ENCODE measurements around the gene POLR1A. TPM values are rescaled to one million over a fixed set of nuclear protein-coding genes. Genes with fewer than 3 reads are reported as not detected.

The POLR1A gene
- total and polyA plus RNA-seq, 2 experiments from 2014 or later: 6.3 to 19.0 TPM

GRCh38 chr2:85974390-85974789 lies 131.3 kb downstream of the POLR1A start:
- no peaks in the 10 kb centered on the region for H4K20me1 ChIP-seq (ENCODE audit: insufficient read depth, poor library complexity, severe bottlenecking)
- no peak overlapping the region for H3K4me2 ChIP-seq
- no peak for DNase-seq (ENCODE audit: low spot score)
- TF ChIP-seq CTCF (IDR thresholded peaks at IDR 0.05; ENCODE audit: poor library complexity) (no peak), EZH2phosphoT487 (IDR thresholded peaks at IDR 0.05; ENCODE audit: low read depth, severe bottlenecking, unreplicated experiment) (no peak), EZH2 (IDR thresholded peaks at IDR 0.05; ENCODE audit: borderline replicate concordance) (no peak)
- H3K9me3 ChIP-seq (ENCODE audit: low read depth): no peaks in the 10 kb centered on the region
- H3K27ac ChIP-seq: no peak overlapping the region
- 56% methylated on average over 1 of the region's 1 CpG for whole genome bisulfite sequencing (ENCODE audit: low lambda C conversion rate, missing lambda C conversion rate)
- no peaks in the 10 kb centered on the region for H3K79me2 ChIP-seq
- H3K9me2 ChIP-seq (replicated peaks; ENCODE audit: insufficient read depth): no peaks in the 10 kb centered on the region
- no peak overlapping the region for H3K4me3 ChIP-seq
- no peak overlapping the region for H2AFZ ChIP-seq
- no peaks in the 10 kb centered on the region for H3K36me3 ChIP-seq (replicated peaks; ENCODE audit: insufficient read depth, low read depth)
- H3K27me3 ChIP-seq: no peaks in the 10 kb centered on the region
- no peaks in the 10 kb centered on the region for H3K4me1 ChIP-seq (ENCODE audit: insufficient read depth)

GRCh38 chr2:85972355-85972754 lies 133.3 kb downstream of the POLR1A start:
- Histone ChIP-seq H3K79me2 (no peaks in the 10 kb centered on the region), H3K4me2 (no peak overlapping the region), H3K4me1 (ENCODE audit: insufficient read depth) (no peaks in the 10 kb centered on the region), H3K36me3 (replicated peaks; ENCODE audit: insufficient read depth, low read depth) (no peaks in the 10 kb centered on the region), H3K9me3 (ENCODE audit: low read depth) (no peaks in the 10 kb centered on the region), H3K27ac (no peak overlapping the region), H2AFZ (no peak overlapping the region), H3K9me2 (replicated peaks; ENCODE audit: insufficient read depth) (no peaks in the 10 kb centered on the region), H4K20me1 (ENCODE audit: insufficient read depth, poor library complexity, severe bottlenecking) (no peaks in the 10 kb centered on the region), H3K27me3 (no peaks in the 10 kb centered on the region), H3K4me3 (no peak overlapping the region)
- no peak for DNase-seq (ENCODE audit: low spot score)
- no peak for TF ChIP-seq CTCF (IDR thresholded peaks at IDR 0.05; ENCODE audit: poor library complexity)
- TF ChIP-seq EZH2phosphoT487 (IDR thresholded peaks at IDR 0.05; ENCODE audit: low read depth, severe bottlenecking, unreplicated experiment): no peak
- no peak for TF ChIP-seq EZH2 (IDR thresholded peaks at IDR 0.05; ENCODE audit: borderline replicate concordance)
- 63% methylated on average over 1 of the region's 1 CpG for WGBS (ENCODE audit: low lambda C conversion rate, missing lambda C conversion rate)

GRCh38 chr2:85971366-85971765 lies 134.3 kb downstream of the POLR1A start:
- Histone ChIP-seq H3K79me2 (no peaks in the 10 kb centered on the region), H4K20me1 (ENCODE audit: insufficient read depth, poor library complexity, severe bottlenecking) (no peaks in the 10 kb centered on the region), H3K9me2 (replicated peaks; ENCODE audit: insufficient read depth) (no peaks in the 10 kb centered on the region), H3K27ac (no peak overlapping the region), H3K36me3 (replicated peaks; ENCODE audit: insufficient read depth, low read depth) (no peaks in the 10 kb centered on the region), H2AFZ (no peak overlapping the region), H3K9me3 (ENCODE audit: low read depth) (no peaks in the 10 kb centered on the region), H3K4me2 (no peak overlapping the region), H3K27me3 (no peaks in the 10 kb centered on the region), H3K4me1 (ENCODE audit: insufficient read depth) (no peaks in the 10 kb centered on the region), H3K4me3 (no peak overlapping the region)
- no peak for DNase-seq (ENCODE audit: low spot score)
- no peak for TF ChIP-seq EZH2 (IDR thresholded peaks at IDR 0.05; ENCODE audit: borderline replicate concordance)
- no peak for TF ChIP-seq CTCF (IDR thresholded peaks at IDR 0.05; ENCODE audit: poor library complexity)
- no peak for TF ChIP-seq EZH2phosphoT487 (IDR thresholded peaks at IDR 0.05; ENCODE audit: low read depth, severe bottlenecking, unreplicated experiment)

Small RNAs within 50 kb of the gene (small RNA-seq; reads per million reads assigned to genes)
- gene SNORD94: 1,625 reads per million, percentile 99 among the genes with 10 or more reads in this experiment

Other genes starting within 250 kb of the POLR1A start
- gene ST3GAL5, start 216.9 kb downstream of the POLR1A start, total RNA-seq: 25.6 and 36.5 TPM in 2 replicates
- gene ST3GAL5, start 216.9 kb downstream of the POLR1A start, polyA plus RNA-seq: 24.4 and 24.7 TPM in 2 replicates
- 78.6 and 92.1 TPM in 2 replicates for gene PTCD3, start 349 bp upstream of the POLR1A start, total RNA-seq
- gene PTCD3, start 349 bp upstream of the POLR1A start, polyA plus RNA-seq: 54.2 and 59.2 TPM in 2 replicates
- 60.1 and 63.2 TPM in 2 replicates for gene IMMT, start 89.6 kb upstream of the POLR1A start, total RNA-seq
- gene IMMT, start 89.6 kb upstream of the POLR1A start, polyA plus RNA-seq: 67.9 and 70.7 TPM in 2 replicates
- 22.4 and 33.1 TPM in 2 replicates for gene MRPL35, start 93.6 kb upstream of the POLR1A start, total RNA-seq
- 23.9 and 36.8 TPM in 2 replicates for gene MRPL35, start 93.6 kb upstream of the POLR1A start, polyA plus RNA-seq
- gene REEP1, start 231.7 kb upstream of the POLR1A start, total RNA-seq: 24.2 and 26.5 TPM in 2 replicates
- 20.8 and 21.5 TPM in 2 replicates for gene REEP1, start 231.7 kb upstream of the POLR1A start, polyA plus RNA-seq